Activated B cell treated with CpG ODN at 0.5 μM for 24 hours (primary cell): Measurements from ENCODE around the gene DHRS4. TPM values are rescaled to one million over a fixed set of nuclear protein-coding genes. Genes with fewer than 3 reads are reported as not detected.
A peak's percentile ranks its signal among the peaks of the same experiment; 100 is the strongest.
"Not testable (repeated sequence)": the region's sequence is repeated elsewhere in the genome, so short reads cannot be mapped to it uniquely, and the experiment has no call there.

ENCODE experiments used
- ATAC-seq: fragments of 200-7000 bp; cut with Tn5 transposase; one replicate; pipeline ENCODE4 v1.10.0; 2021; ENCODE audit warnings: low read depth, mild to moderate bottlenecking, moderate library complexity
- CTCF ChIA-PET: fragments of 350-600 bp; sonication (Branson Sonifier 250); formaldehyde crosslinking; loops from one replicate; lab custom pipeline; 2021; ENCODE audit warnings: antibody characterized with exemption; lab: Charles Lee
- POLR2A ChIA-PET: fragments of 350-600 bp; sonication (Branson Sonifier 250); formaldehyde crosslinking; loops from one replicate; lab custom pipeline; 2021; ENCODE audit warnings: antibody characterized with exemption; lab: Charles Lee
- DNase-seq: peaks from one replicate; pipeline ENCODE4 v3.0.0; 2022
- H3K27ac Mint-ChIP-seq: one replicate; pipeline ENCODE4 v1.8.0; 2020; ENCODE audit warnings: mixed read lengths
- H3K27me3 Mint-ChIP-seq: one replicate; pipeline ENCODE4 v1.8.0; 2021; ENCODE audit warnings: mixed read lengths
- H3K36me3 Mint-ChIP-seq: one replicate; pipeline ENCODE4 v1.8.0; 2021; ENCODE audit warnings: low read depth, mixed read lengths
- H3K4me1 Mint-ChIP-seq: one replicate; pipeline ENCODE4 v1.8.0; 2021; ENCODE audit warnings: mixed read lengths
- H3K4me3 Mint-ChIP-seq: one replicate; pipeline ENCODE4 v1.8.0; 2020; ENCODE audit warnings: mild to moderate bottlenecking, mixed read lengths
- H3K9me3 Mint-ChIP-seq: one replicate; pipeline ENCODE4 v1.8.0; 2020; ENCODE audit warnings: mixed read lengths
- intact Hi-C: fragments of 100-400 bp; cut with micrococcal nuclease; formaldehyde crosslinking; loops from one replicate; pipeline ENCODE4 v1.15.1; 2024
- total RNA-seq: library from RNA; stranded (reverse); gene quantifications from 2 replicates; pipeline ENCODE4 v1.2.3, GENCODE V29; 2022

The DHRS4 gene
- total RNA-seq, 1 donor from 2014 or later, result 15.8 TPM

DNA sequence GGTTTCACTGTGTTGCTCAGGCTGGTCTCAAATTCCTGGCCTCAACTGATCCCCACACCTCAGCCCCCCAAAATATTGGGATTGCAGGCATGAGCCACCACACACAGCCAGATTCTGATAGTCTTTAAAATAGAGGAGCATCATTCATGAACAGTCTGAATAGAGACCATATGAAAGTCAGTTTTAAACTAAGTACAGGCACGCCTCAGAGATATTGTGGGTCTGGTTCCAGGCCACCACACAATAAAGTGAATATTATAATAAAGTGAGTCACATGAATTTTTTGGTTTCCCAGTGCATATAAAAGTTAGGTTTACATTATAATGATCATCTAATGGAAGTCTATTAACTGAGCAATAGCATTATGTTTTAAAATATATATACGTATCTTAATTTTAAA is 8.1 kb downstream of the DHRS4 start:
- H3K9me3 Mint-ChIP-seq, CTCF ChIA-PET, intact Hi-C loops, ATAC-seq, H3K27ac Mint-ChIP-seq, H3K27me3 Mint-ChIP-seq, H3K4me3 Mint-ChIP-seq, POLR2A ChIA-PET, DNase-seq: not testable (repeated sequence)
- Mint-ChIP-seq H3K36me3 (peaks cover 10% of the 10 kb centered on the region), H3K4me1 (peaks cover 10% of the 10 kb centered on the region)

GRCh38 chr14:23969130-23969480 is 15.5 kb downstream of the DHRS4 start:
- POLR2A ChIA-PET, H3K4me3 Mint-ChIP-seq, DNase-seq, intact Hi-C loops, H3K36me3 Mint-ChIP-seq, H3K27me3 Mint-ChIP-seq, ATAC-seq, H3K9me3 Mint-ChIP-seq, CTCF ChIA-PET, H3K27ac Mint-ChIP-seq: not testable (repeated sequence)
- peaks cover 16% of the 10 kb centered on the region for H3K4me1 Mint-ChIP-seq

DNA sequence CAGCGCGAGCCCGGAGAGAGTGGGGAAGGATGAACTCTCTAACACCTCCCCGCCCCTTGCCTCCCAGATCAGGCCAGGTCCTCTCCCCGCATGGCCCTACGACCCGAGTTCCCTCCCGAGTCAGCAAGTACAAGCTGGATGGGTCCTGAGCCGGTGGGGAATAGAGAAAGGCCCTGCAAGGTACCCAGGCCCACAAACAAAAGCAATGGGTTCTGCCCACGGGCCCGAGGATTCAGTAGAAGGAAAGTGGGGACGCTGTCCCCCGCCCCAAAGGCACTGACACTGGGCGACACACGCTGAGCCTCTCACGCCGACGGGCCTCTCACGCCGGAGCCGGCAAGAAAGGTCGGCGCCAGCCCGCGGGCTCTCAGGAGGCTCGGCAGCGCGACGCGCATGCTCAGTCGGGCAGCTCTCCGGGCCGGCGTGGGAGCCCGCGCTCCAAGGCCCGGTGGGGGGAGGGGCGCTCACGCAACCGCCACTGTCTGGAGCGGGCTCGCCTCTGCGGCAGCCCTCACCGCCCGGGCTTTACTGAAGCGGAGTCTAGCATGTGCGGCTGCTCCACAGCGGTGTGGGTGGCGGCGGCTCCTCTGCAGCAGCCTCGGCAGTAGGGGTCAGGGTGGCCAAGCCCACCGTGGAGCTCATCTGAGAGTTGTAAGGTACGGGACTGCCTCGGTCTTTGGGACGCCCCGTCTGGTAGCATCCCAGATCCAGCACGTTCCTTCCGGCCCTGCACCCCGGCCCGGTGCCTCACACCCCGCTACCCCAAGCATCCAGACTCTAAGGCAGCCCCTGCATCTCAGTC is 16.1 kb downstream of the DHRS4 start:
- Mint-ChIP-seq H3K4me3 (peak overlapping the region; percentile 32), H3K4me1 (peaks cover 20% of the 10 kb centered on the region)
- H3K27me3 Mint-ChIP-seq, CTCF ChIA-PET, H3K36me3 Mint-ChIP-seq, intact Hi-C loops, POLR2A ChIA-PET, H3K27ac Mint-ChIP-seq, H3K9me3 Mint-ChIP-seq: not testable (repeated sequence)
- peak; percentile 75 for ATAC-seq
- DNase-seq, result peak; percentile 56

GRCh38 chr14:23970283-23970659 is 16.7 kb downstream of the DHRS4 start:
- H3K27ac Mint-ChIP-seq, POLR2A ChIA-PET, DNase-seq, H3K9me3 Mint-ChIP-seq, intact Hi-C loops, H3K36me3 Mint-ChIP-seq, CTCF ChIA-PET, ATAC-seq, H3K27me3 Mint-ChIP-seq: not testable (repeated sequence)
- H3K4me1 Mint-ChIP-seq, result peaks cover 25% of the 10 kb centered on the region
- H3K4me3 Mint-ChIP-seq, result peak overlapping the region; percentile 28

- POLR2A ChIA-PET, CTCF ChIA-PET, H3K4me3 Mint-ChIP-seq, H3K27me3 Mint-ChIP-seq, H3K9me3 Mint-ChIP-seq, H3K27ac Mint-ChIP-seq, H3K36me3 Mint-ChIP-seq, DNase-seq, intact Hi-C loops, ATAC-seq: not testable (repeated sequence)
- peaks cover 14% of the 10 kb centered on the region for H3K4me1 Mint-ChIP-seq
Observed at GRCh38 chr14:23973178-23973577, 19.6 kb downstream of the DHRS4 start.

GRCh38 chr14:23974041-23974440 is 20.5 kb downstream of the DHRS4 start:
- H3K4me3 Mint-ChIP-seq, H3K27me3 Mint-ChIP-seq, H3K9me3 Mint-ChIP-seq, H3K36me3 Mint-ChIP-seq, ATAC-seq, H3K27ac Mint-ChIP-seq, POLR2A ChIA-PET, DNase-seq: not testable (repeated sequence)
- CTCF ChIA-PET, result interaction anchor here (1.0 to 2.6 kb wide), 4 partner anchors 41 to 135 kb away, joined by 3 to 7 read pairs (median 4); no protein-coding TSS in a partner anchor
- H3K4me1 Mint-ChIP-seq, result peaks cover 14% of the 10 kb centered on the region
- intact Hi-C loops, result loop anchor here (1.0 kb wide), 2 partner anchors 40 to 116 kb away; no protein-coding TSS in a partner anchor

GRCh38 chr14:23977208-23977607 is 23.6 kb downstream of the DHRS4 start:
- POLR2A ChIA-PET, result interaction anchor here (1.0 kb wide), 1 partner anchor 117 kb away, joined by 3 read pairs; the partner anchor contains the start of gene PCK2
- H3K27me3 Mint-ChIP-seq, H3K4me3 Mint-ChIP-seq, intact Hi-C loops, H3K9me3 Mint-ChIP-seq, H3K27ac Mint-ChIP-seq, DNase-seq, H3K36me3 Mint-ChIP-seq: not testable (repeated sequence)
- CTCF ChIA-PET, result interaction anchor here (0.7 to 0.8 kb wide), 2 partner anchors 104 to 113 kb away, joined by 3 to 5 read pairs; no protein-coding TSS in a partner anchor
- ATAC-seq, result peak; percentile 77
- peaks cover 22% of the 10 kb centered on the region for H3K4me1 Mint-ChIP-seq

GRCh38 chr14:23981951-23982813 is 28.6 kb downstream of the DHRS4 start:
- H3K27me3 Mint-ChIP-seq, H3K27ac Mint-ChIP-seq, H3K4me1 Mint-ChIP-seq, POLR2A ChIA-PET, ATAC-seq, H3K9me3 Mint-ChIP-seq, intact Hi-C loops, DNase-seq, CTCF ChIA-PET, H3K4me3 Mint-ChIP-seq: not testable (repeated sequence)
- peaks cover 11% of the 10 kb centered on the region for H3K36me3 Mint-ChIP-seq
